Activated T-cell treated with anti-CD3 and anti-CD28 coated beads, Interleukin-2, amount 50 U/mL, for 1 hour (primary cell): Measurements from ENCODE around the gene CAMTA1.

Experiments
- DNase-seq: peaks from one replicate; pipeline ENCODE4 v3.0.0-alpha.2; 2020

CAMTA1 gene

DNA sequence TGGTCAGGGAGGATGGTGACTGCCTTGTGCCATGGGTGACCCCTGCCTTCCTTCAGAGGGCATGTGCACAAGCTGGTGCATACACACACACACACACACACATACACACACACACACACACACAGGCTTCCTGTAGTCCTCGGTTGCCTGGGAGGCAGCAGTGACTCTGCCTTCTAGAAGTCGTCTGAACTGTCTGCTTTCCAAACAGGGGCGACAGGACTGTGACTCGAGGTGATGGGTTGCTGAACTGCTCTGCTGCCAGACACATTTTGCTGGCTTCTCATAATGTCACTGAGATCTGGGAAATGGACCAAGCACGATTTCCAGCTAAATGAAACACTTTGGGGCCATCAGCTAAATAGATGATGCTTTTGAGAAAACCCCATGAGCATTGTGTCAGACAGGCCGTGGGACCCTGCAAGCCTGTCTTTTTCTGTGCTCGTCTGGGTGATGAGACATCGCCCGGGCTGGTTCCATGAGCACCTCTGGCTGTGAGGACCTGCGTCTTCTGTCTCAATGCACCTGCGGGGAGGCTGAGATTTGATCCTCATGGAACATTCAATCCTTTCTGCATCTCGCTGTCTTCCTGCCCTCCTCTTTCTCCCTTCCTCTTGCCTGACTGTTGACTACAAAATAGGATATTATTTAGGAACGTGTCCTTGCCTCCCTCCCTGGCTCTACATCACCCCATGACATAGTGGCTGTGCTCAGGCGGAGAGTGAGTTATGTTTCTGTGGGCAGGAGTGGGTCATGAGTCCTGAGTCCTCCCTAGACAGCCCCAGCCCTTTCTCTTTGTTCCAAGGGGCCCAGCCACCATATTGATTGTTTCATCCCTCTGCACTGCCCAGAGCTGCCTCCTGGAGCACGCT lies 436.8 kb downstream of the CAMTA1 start:
- no peak for DNase-seq

DNA sequence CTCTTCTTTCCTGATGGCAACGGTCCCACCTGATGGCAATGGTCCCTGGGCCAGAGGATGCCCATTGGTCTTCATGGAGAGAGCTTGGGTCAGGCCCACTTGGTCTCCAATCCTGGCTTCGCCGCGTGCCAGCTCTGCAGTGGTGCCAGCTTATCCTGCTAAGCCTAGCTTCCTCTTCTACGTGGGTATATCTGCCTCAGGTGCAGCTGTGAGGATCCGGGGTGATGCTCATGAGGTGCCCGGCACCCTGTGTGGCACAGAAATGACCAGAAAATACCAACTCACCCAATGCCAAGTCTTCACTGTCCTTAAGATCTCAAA lies 437.4 kb downstream of the CAMTA1 start:
- no peak for DNase-seq

DNA sequence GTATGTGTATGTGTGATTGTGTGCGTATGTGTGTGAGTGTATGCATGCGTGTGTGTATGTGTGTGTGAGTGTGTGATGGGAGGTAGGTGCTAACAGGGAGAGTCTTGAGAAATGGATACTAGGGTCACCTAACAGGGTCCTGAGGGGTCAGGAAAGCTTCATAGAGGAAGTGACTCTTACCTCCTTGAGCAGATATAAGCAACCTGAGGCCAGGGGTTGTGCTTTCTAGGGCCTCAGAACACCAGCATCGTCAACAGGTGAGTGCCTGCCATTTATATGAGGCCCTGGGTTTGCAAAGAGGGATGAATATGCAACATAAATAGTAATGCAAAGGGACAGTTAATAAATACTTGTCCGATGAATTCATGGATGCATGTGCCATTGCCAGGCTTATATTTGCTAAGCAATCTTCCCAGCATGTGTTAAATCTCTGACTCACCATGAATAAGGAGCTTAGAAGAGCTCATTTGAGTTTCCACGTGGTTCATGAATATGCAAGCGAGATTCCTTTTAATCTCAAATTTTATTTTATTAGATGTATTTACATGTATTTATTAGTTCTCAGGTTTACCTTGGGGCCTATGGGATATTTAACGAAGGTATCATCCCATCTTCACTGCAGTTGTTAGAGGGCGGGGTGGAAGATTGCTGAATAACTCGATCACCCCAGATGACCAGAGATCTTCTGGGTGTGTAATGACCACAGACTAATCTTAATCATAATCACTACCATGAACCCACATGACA lies 438.3 kb downstream of the CAMTA1 start:
- DNase-seq, result no peak

DNA sequence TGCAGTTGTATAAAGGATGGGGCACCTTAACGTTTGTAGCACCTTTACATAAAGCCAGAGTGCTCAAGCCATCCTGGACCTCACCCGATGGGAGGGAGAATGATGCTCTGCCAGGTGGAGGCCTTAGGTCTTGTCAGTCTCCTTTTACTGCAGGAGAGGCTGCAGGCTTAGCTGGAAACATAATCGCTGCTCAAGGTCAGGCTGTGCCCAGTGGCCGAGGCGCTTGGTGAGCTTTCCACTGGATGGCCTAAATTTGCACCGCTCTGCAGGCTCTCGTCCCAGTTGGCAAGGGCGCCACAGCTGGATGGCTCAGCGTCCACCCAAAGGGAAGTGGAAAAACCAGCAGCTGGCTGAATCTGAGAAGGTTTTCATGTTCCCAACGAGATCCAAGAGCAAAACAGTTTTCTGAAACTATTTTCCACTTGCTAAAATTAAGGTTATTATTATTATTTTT lies 438.9 kb downstream of the CAMTA1 start:
- DNase-seq, result no peak

DNA sequence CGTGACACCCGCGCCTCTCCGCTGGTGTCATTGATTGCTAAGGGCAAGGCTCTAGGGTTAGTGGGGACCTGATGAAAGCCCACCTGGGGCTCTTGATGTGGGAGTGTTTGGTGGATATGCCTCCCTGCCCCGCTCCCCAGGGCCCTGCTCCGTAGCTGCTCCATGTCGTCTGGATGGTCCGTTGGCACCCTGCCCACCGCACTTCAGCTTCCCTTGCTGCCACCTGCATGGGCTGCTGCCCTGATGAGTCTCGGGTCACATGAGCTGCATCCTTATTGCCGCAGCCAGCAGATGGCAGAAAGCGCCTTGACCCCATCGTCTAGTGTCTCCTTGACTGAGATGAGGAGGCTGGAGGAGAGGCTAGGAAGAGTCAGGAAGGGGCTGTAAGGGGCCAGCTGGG lies 439.4 kb downstream of the CAMTA1 start:
- DNase-seq, result no peak

DNA sequence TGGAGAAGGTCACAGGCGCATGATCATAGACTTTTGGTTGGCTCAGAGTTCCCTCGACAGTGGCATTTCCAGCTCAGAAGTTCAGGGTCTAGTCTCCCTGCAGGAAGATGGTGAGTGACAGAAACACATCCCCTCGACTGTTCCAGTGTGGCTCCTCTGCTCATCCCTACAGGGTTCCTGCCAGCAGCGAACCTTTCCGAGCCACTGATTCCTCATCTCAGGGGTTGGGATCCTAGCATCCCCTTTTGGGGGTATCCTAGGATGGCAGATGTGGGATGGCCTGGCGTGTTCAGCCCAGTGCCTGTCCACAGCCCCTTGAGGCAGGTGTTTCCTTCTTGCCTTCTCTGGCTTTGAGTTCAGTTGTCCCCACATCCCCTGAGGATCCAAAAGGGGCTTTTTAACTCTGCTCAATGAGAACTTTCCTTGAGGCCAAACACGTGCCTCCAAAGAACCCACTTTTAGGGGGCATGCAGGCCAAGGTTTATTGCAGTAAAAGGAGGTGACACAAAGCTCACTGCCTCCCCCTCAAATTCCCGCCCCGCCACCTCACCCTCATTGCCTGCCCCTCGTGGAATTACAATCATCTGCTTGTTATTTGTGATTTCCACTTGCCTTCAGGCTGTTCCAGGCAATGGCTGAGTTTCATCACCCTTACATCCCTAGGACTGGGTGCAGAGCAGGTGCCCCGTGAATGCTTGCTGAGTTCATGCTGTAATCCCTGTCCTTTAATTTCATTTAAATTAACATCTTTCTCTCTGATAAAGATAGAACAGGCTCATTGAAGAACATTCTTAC lies 440.7 kb downstream of the CAMTA1 start:
- no peak for DNase-seq

DNA sequence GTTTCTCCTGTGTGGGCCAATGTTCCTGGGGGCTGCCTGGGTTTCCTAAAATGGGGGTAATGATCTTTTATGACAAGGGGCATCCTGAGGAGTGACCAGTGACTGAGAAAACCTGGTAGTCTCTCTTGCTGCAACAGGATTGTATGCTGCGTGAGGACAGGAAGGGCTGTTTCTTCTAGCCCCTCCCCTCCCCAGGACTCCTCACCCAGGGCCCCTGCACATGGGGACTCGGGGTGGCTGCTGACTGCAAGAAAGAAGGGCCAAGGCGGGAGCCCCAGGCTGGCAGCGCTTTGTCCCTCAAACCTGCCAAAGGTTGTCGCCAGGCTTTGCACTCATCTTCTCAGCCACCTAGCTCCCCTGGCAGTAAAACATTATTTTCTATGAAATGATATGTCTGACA lies 442.4 kb downstream of the CAMTA1 start:
- DNase-seq, result no peak

DNA sequence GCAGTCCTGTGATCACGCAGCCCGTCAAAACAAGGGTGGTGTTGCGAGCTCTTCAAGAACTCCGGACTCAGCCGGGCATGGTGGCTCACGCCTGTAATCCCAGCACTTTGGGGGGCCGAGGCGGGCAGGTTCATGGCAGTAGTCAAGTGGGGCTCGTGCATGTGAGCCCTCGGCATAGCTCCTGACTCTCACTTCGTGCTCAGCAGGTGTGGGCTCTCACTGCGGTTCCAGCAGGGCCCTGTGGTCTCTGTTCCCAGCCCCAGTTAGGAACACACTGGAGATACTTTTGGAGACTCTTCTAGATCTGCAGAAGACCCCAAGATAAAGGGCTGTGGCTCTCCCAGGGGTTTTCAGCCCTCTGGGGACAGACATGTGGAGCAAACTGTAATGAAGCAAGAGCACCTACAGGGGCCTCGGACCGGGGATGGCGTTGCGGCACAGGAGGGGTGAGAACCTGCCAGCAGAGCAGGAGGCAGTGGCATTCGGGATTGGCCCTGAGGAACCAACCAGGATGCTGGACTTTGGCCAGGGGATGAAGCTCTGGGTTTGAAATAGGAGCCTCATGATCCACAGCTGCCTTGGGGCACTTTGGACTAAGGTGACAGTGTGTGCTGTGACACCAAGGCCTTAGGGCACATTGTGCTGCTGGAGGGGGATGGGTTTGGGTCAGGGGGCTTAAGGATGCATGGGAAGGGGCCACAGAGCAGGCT lies 443.2 kb downstream of the CAMTA1 start:
- no peak for DNase-seq

DNA sequence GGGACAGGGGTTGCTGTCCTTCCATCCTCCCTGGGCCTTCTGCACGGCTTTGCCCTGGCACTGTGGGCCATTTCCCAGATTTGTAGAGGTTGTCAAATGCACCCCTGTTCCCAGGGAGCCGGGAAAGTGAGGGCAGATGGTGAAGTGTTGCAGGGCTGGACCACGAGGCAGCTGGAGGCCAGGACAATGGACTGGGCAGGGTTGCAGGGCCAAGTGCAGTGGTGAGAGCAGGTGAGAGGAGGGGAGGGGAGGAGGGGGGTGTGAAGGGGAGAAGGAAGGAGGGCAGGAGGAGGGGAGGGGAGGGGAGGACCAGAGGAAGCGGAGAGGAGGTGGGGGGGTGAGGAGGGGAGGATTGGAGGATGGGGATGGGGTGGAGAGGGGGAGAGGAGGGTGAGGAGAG lies 443.9 kb downstream of the CAMTA1 start:
- DNase-seq, result no peak

DNA sequence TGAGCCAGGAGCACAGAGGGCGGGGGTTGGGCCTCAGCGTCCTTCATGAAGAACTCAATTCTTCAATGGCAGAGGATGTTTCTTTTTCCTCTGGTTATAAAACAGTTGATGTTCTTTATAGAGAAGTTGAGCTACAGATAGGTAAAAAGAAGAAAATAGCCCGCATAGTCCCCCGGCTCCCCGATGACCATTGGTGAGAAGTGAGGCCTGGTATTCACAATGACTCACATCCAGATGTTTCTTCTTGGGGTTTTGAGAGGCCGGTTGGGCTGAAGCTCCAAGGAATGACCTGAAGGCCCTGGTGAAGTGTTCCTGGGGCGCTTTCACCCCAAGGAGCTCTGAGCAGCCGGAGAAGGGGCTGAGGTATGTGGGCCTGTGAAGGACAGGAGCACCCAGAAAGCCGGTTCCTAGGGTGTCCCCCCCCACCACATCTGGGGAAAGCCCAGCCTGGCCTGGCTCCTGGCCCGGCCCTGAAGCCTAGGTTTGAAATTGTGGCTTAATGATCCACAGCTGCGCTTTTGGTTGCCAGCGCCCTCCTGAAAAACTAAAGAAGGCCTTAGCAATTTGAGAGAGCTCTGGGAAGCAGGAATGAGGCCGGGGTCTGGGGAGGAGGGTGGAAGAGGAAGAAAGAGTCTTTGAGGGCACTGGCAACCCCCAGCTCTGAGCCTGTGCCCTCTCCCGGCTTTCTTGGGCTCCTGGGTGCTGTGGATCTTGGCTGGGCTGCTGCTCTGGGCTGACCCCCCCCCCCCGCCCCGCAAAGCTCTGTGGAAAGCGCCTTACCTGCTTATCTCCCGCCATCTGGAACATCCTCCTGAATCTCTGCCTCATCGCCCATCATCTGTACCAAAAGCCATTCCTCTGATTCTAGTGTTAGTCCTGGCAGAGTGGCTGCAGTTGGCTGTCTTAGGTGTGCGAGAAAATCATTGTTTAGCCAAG lies 444.7 kb downstream of the CAMTA1 start:
- DNase-seq, result no peak

DNA sequence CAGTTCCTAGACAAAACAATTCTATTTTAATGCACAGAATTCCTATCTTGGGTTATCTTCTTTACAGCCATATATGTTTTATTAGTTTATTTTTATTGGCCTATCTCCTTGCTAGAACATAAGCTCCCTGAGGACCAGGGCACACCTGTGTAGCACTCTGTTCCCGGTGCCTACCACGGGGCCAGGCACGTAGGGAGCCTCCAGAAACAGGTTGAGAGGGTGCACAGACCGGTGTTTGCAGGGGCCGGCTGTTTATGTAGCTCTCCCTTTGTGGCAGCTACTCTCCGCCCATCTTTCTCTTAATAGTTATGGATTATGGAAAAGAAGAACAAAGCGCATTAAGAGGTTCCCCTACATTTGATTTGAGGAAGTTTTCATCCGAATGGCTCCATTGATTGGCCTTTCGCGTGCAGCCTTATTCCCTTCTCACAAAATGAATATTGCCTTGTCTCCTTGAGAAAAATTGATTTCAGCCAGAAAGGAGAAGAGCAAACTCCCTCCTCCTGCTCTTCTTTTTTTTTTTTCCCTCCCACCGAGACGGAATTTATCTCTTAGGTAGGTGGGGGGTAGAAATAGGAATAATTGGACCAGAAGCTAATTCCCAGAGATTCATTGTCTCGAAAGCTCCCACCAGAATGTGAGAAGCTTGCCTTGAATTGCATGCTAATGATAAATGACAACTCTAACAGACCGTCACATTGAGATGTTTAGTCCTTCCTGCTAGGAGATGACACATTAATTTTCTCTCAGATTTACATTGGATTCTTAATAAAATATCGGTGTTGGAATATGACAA lies 447.4 kb downstream of the CAMTA1 start:
- no peak for DNase-seq

DNA sequence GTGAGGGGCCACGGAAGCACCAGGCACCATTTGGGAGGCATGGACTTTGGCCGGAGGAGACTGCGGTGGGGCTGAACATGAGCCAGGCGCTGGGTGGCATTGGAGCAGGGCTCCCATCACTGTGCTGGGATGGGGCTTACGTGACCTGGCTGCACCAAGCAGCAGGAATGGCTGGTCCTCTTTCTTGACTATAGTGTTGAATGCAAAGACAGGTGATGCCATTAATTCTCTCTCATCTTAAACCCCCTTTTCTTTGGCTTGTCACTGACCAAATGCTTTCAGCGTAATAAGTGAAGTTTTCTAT lies 447.9 kb downstream of the CAMTA1 start:
- no peak for DNase-seq

DNA sequence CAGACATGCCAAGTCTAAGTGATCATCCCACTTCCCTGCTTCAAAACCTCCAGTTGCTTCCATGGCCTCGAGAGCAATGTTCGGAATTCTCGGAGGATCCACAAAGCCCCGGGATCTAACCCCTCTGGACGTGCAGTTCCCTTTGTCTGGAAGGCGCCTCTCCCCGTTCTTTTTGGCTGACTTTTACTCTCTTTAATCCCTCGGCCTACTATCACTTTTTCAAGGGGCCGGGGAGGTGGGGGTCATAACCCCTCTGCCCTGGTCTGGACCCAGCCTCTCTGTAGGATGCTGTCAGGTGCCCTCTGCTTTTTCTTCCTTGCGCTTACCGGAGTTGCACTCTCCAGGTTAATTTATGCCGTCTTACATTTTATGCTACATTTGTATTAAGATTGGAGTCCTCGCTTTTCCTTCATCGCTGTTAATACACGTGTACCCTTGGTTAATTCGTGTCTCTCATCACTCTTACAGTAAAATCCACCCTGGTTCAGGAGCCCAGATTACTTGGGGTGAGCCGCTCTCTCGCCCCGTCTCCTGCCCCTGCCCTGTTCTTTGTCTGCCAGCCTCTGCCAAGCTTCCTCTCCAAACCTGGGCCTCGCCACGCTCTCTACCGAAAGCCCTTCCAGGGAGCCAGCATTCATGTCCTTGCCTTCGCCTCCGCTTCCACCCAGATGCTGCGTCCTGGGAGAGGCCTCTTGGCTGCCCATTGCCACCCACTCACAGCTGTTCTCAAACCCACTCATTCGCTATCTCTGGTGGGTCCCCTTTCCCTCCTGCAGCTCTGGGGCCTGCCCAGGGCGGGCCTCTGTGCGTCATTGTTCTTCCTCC lies 448.6 kb downstream of the CAMTA1 start:
- no peak for DNase-seq

DNA sequence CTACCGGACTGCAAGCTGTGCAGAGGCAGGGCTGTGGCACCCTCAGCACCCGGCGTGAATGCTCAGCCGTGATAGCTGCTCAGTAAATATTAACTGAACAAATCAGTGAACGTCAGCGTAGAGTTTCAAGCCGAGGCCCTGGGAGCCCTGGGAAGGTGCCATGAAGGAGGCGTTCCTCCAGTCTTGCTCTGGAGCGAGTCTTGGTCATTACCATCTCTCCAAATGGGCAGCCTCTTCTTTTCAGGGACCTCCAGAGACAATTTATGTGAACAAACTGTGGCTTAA lies 449.2 kb downstream of the CAMTA1 start:
- DNase-seq, result no peak

DNA sequence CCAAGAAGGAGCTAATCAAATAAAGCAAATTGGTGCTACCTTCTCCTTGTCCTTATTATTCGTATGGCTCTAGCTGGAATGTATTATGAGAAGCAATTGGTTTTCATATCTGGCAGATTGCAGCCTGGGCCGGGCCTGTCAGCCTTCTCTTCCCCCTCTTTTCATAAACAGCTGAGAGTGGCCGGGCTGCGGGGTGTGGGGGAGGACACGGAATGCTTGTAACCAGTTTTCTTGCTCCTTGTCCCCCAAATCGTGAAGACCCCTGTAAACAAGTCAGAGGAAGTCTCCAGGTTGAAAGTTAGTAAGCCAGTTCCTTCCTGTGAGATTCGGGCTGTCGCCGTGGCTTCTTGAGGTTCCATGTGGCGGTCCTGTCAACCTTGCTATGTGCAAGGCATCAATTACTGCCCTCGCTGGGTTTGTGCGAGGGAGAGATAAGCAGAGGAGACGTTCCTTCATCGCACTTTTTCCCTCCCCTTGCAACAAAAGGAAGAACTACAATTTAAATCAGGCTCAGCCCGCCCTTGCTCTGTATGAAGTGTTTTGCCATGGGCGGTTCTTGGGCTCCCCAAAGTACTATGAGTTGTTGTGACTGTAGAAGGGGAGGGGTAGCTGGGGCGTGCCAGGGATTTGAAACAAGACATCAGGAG lies 450.7 kb downstream of the CAMTA1 start:
- no peak for DNase-seq

DNA sequence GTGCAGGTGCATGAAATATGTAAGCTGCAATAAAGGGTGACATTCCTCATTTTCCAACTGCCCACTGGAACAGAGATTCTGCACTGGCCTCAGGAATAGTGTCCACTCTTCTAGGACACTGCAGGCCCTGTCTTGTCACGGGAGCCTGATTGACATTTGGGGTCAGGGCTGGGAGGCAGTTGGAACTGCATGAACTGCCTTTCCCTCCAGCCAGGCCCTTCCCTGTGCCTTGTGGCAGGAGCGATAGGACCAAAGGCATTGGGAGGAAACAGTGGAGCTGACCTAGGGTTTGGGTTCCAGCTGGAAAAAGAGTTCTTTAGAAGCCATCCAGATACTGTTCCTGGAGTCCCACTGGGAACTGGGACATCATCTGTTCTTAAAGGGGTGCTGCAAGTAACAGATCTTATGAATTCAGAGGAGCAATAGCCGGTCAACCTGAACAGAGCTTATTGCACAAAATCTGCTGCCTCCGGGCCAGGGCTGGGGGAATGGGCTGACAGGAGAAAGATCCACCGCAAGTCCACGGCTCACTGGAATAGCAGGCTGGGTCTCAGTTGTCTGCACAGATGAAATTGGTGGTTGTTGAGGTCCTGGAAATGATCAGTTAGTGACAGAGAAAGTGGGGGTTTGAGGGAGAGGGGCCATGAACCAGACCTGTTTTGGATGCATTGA lies 451.7 kb downstream of the CAMTA1 start:
- DNase-seq, result no peak

DNA sequence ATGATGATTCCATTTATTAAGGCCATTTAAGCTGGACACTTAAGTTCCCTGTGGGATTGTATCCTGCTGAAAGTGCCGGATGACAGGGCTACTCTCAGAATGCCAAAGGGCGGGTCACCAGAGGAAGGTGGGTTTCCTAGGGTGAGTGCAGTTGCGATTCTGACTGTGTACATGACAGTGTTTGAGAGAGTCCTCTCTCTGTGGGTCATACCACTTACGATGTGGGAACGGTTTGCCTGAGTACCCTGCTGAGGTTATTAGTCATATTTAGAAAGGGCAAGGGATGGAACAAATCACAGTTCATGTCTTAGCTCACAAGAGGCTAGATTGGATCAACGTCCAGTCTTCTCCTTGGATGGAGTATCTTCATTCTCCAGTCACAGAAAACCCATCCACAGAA lies 461.9 kb downstream of the CAMTA1 start:
- DNase-seq, result no peak

DNA sequence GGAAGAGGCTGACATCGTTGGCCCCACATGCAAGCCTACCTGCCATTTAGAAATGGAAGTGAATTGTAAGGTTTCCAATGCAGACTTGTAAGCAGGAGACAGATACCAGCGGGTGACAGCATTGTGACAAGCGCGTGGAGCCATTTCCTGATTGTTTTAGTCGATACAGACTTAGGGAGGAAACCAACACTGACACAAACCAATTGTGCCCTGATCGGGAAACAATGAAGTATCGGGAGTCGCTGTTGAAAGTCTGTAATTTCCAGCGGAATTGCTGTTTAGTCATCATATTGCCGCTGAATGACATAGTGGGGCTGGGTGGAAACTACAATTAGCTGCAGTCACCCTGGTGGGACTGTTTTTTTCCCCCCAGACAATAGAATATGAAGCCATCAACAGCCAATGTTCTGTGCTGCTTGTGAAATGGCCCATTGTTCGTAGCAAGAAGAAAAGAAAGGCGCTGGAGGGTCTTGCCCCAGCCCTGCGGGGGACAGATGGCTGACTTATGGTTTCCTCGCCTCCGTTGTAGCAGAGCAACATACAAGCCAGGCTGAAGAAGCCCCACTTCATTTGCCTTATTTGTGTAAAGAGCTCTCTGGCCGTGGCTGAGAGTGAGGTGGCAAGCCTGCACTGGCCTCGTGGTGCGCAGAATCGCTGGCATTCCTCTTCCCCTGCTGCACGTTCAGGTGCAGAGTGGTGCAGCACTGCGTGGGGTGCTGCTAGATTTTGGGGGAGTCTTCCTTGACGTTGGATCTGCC lies 462.7 kb downstream of the CAMTA1 start:
- no peak for DNase-seq
